ENCODE results near the gene SUSD1. TPM values are rescaled to one million over a fixed set of nuclear protein-coding genes. Genes with fewer than 3 reads are reported as not detected.

The SUSD1 gene
- total and polyA plus RNA-seq, 2 of the 13 experiments (the other 11 are each of a cell fraction or from before 2014, with no cell fraction given) = 25.9 to 32.3 TPM

DNA sequence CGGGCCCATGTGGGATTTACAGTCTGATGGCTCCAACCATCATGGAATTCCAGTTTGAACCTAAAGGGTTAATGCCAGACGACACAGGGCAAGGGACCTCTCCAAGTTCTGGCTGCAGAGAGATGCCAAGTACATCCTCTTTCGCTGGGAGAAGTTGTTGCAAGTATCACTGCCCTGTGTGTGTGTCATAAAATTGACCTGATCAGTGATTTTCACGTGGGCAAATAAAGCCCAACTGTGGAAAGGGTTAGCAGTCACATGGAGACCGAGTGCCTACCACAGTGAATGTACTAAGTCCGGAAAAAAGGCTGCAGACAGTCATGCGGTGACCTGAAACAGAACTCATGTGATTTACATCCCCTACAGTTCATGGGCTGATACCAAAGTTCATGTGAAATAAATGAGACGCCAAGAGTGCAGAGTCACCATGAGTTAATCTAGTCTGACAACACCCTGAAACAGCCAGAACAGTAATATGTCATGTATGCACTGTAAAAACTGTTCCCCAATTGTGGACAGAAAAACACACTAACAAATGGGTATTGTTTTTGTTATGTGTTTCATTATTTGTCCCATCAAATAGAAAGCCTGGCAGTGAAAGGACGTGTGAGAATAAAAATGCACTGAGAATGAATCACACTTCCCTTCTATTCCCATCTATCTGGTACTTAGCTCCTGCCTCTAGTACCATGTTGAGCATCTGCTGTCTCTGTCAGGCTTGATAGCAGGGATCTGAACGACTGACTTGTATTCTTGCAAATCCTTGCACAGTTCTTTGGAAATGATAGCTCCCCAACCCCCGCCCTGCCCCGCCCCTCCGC, 115.7 kb downstream of the SUSD1 start:
- WGBS (ENCODE audit: low lambda C conversion rate) = 78% methylated on average over 13 of the region's 13 CpGs
- intact Hi-C loops (cut with micrococcal nuclease; ENCODE audit: unreplicated experiment) (no loop called here), in situ Hi-C loops (cut with HindIII; ENCODE audit: extremely low pct_ligation_motif_present, low pct_unique_long_range_greater_than_20kb) (no loop called here)
- Histone ChIP-seq H3K4me3 (replicated peaks in 1 of 3; ENCODE audit: insufficient read depth in 1 of 3, low read depth in 2 of 3, low read length in 3 of 3) (no peak overlapping the region), H3K27ac (ENCODE audit: extremely low read length, insufficient read depth, low read length) (peak overlapping the region; percentile 33), H4K20me1 (ENCODE audit: insufficient read depth, low read length) (no peaks in the 10 kb centered on the region), H3K79me2 (ENCODE audit: insufficient read depth, low read length) (no peaks in the 10 kb centered on the region), H2AFZ (ENCODE audit: low read length) (no peak overlapping the region), H3K27me3 (ENCODE audit: control insufficient read depth in 1 of 2, insufficient read depth in 2 of 2, low read length in 2 of 2) (no peaks in the 10 kb centered on the region), H3K9me3 (ENCODE audit: low read length) (no peaks in the 10 kb centered on the region), H3K4me1 (ENCODE audit: insufficient read depth, low read length) (peaks cover 28% of the 10 kb centered on the region), H3K9ac (ENCODE audit: insufficient read depth, low read depth, low read length) (no peak overlapping the region), H3K4me2 (ENCODE audit: low read depth, low read length) (no peak overlapping the region), H3K36me3 (replicated peaks in 1 of 2; ENCODE audit: control insufficient read depth in 1 of 2, insufficient read depth in 2 of 2, low read length in 2 of 2) (peaks cover 5 to 19% of the 10 kb centered on the region in 2 experiments; a peak in 3 of 5 replicates)
- ATAC-seq (peak; percentile 68), FAIRE-seq (no peak), DNase-seq (ENCODE audit: low spot score) (peak; percentile 62)
- POLR2A ChIA-PET = no interaction called here
- CTCF ChIA-PET (ENCODE audit: low intra/inter-chr PET ratio, low total read pairs) = no interaction called here
- no TSS peak for BruUV-seq (replicated peaks)
- 0 out of 2 replicates have a peak, but pooled peaks have one; percentile 34 for TF ChIP-seq NFE2L2 (IDR thresholded peaks at IDR 0.05; ENCODE audit: low read length)
- TF ChIP-seq RARA (CRISPR knock-in tag; IDR thresholded peaks at IDR 0.05) = peak; percentile 37; the same call in 1 of the 2 replicates
- 0 out of 4 replicates have a peak, but pooled peaks of 1 of the 2 experiments have one; percentile 26 for TF ChIP-seq EP300 (IDR thresholded peaks at IDR 0.05; ENCODE audit: low read depth in 2 of 2, low read length in 2 of 2)
- TF ChIP-seq EP300 (CRISPR knock-in tag; IDR thresholded peaks at IDR 0.05; ENCODE audit: borderline replicate concordance) = no peak
- TF ChIP-seq ZBTB3 (CRISPR knock-in tag; IDR thresholded peaks at IDR 0.05; ENCODE audit: borderline replicate concordance, low read depth) = no peak
- TF ChIP-seq LCORL (IDR thresholded peaks at IDR 0.05) = no peak
- TF ChIP-seq LCORL (CRISPR knock-in tag; IDR thresholded peaks at IDR 0.05) = no peak
- peak; percentile 16; the same call in 1 of the 2 replicates for TF ChIP-seq ZNF652 (CRISPR knock-in tag; IDR thresholded peaks at IDR 0.05; ENCODE audit: borderline replicate concordance, low read depth)
- no peak for TF ChIP-seq ADNP (CRISPR knock-in tag; IDR thresholded peaks at IDR 0.05)
- TF ChIP-seq, protein P1, sequence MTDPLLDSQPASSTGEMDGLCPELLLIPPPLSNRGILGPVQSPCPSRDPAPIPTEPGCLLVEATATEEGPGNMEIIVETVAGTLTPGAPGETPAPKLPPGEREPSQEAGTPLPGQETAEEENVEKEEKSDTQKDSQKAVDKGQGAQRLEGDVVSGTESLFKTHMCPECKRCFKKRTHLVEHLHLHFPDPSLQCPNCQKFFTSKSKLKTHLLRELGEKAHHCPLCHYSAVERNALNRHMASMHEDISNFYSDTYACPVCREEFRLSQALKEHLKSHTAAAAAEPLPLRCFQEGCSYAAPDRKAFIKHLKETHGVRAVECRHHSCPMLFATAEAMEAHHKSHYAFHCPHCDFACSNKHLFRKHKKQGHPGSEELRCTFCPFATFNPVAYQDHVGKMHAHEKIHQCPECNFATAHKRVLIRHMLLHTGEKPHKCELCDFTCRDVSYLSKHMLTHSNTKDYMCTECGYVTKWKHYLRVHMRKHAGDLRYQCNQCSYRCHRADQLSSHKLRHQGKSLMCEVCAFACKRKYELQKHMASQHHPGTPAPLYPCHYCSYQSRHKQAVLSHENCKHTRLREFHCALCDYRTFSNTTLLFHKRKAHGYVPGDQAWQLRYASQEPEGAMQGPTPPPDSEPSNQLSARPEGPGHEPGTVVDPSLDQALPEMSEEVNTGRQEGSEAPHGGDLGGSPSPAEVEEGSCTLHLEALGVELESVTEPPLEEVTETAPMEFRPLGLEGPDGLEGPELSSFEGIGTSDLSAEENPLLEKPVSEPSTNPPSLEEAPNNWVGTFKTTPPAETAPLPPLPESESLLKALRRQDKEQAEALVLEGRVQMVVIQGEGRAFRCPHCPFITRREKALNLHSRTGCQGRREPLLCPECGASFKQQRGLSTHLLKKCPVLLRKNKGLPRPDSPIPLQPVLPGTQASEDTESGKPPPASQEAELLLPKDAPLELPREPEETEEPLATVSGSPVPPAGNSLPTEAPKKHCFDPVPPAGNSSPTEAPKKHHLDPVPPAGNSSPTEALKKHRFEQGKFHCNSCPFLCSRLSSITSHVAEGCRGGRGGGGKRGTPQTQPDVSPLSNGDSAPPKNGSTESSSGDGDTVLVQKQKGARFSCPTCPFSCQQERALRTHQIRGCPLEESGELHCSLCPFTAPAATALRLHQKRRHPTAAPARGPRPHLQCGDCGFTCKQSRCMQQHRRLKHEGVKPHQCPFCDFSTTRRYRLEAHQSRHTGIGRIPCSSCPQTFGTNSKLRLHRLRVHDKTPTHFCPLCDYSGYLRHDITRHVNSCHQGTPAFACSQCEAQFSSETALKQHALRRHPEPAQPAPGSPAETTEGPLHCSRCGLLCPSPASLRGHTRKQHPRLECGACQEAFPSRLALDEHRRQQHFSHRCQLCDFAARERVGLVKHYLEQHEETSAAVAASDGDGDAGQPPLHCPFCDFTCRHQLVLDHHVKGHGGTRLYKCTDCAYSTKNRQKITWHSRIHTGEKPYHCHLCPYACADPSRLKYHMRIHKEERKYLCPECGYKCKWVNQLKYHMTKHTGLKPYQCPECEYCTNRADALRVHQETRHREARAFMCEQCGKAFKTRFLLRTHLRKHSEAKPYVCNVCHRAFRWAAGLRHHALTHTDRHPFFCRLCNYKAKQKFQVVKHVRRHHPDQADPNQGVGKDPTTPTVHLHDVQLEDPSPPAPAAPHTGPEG (CRISPR knock-in tag; IDR thresholded peaks at IDR 0.05) = no peak
- 0 out of 2 replicates have a peak, but pooled peaks have one; percentile 17 for TF ChIP-seq SAP130 (CRISPR knock-in tag; IDR thresholded peaks at IDR 0.05; ENCODE audit: low read depth)
- no peak for TF ChIP-seq FOSL1 (CRISPR knock-in tag; IDR thresholded peaks at IDR 0.05; ENCODE audit: borderline replicate concordance)
- TF ChIP-seq FOSL2 (CRISPR knock-in tag; IDR thresholded peaks at IDR 0.05) = peak; percentile 26; the same call in 1 of the 2 replicates
- TF ChIP-seq, protein P2, sequence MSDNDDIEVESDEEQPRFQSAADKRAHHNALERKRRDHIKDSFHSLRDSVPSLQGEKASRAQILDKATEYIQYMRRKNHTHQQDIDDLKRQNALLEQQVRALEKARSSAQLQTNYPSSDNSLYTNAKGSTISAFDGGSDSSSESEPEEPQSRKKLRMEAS (IDR thresholded peaks at IDR 0.05) = peak; percentile 14; the same call in 1 of the 2 replicates
- TF ChIP-seq MZF1 (CRISPR knock-in tag; IDR thresholded peaks at IDR 0.05; ENCODE audit: borderline replicate concordance) = no peak
- no peak for TF ChIP-seq ZNF460 (CRISPR knock-in tag; IDR thresholded peaks at IDR 0.05; ENCODE audit: borderline replicate concordance)
- peak; percentile 44; the same call in 1 of the 2 replicates for TF ChIP-seq BHLHE40 (IDR thresholded peaks at IDR 0.05; ENCODE audit: low read length)

All from HepG2 (cell line).